Gastroesophageal sphincter (tissue), 3 donors: Measurements from ENCODE around the gene NUP42.

ENCODE experiments used
- CTCF ChIP-seq, 4 experiments: fragments of 200-600 bp in 2 of 4; fragments of 450-650 bp in 2 of 4; sonication (generic) in 1 of 4; IDR thresholded peaks; one replicate each; pipeline ENCODE4 v1.5.1; 2017 to 2019; ENCODE audit warnings: antibody characterized with exemption in 4 of 4, mild to moderate bottlenecking in 2 of 4, moderate library complexity in 2 of 4
- POLR2A ChIP-seq, 2 donors: fragments of 450-650 bp; IDR thresholded peaks; one replicate each; pipeline ENCODE4 v1.6.1; 2017; ENCODE audit warnings: antibody characterized with exemption in 2 of 2, mild to moderate bottlenecking in 2 of 2, moderate library complexity in 1 of 2
- POLR2AphosphoS5 ChIP-seq: sonication (generic); formaldehyde crosslinking; IDR thresholded peaks from one replicate; pipeline ENCODE4 v1.6.1; 2017; ENCODE audit warnings: antibody characterized with exemption

- TF ChIP-seq CTCF (IDR thresholded peaks at IDR 0.05) (no peak), POLR2A (IDR thresholded peaks at IDR 0.05) (no peak), POLR2AphosphoS5 (no peak)
Observed at GRCh38 chr7:23238983-23239652, 57.3 kb downstream of the NUP42 start.
